ENCODE measurements around the gene SSBP3.

DNA sequence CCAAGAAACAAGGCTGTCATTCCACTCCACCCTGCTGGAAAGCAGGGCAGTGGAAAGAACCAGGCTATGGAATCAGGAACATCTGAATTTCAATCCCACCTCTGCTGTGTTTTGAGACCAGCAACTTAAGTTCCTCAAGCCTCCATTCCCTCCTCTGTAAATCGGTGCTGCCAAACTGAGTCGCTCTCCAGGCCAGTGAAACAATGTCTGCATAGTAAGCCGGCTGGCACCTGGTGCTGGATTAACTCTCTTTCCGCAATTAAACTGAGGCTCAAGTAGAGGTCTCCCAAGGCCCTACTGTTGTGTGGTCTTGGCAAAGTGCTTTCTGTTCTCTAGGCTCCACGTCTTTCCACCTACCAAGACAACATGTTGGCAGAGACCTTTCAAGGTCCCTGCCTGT is 65.3 kb downstream of the SSBP3 start:
- TF ChIP-seq EZH2 (IDR thresholded peaks at IDR 0.05) (no peak), POLR2AphosphoS5 (IDR thresholded peaks at IDR 0.05; ENCODE audit: borderline replicate concordance, low read depth, low read length) (no peak)
